HG03066 (cell line): Measurements from ENCODE around the gene PRIM1.
A peak's percentile ranks its signal among the peaks of the same experiment; 100 is the strongest.
"Not testable (repeated sequence)": the region's sequence is repeated elsewhere in the genome, so short reads cannot be mapped to it uniquely, and the experiment has no call there.

ENCODE experiments used
- ATAC-seq: cut with Tn5 transposase; IDR thresholded peaks from one replicate; pipeline ENCODE4 v1.9.1; 2021; ENCODE audit warnings: low read depth; ENCODE audit not compliant: unreplicated experiment

Gene PRIM1

GRCh38 chr12:56720731-56721151 is 31.4 kb downstream of the PRIM1 start:
- no peak for ATAC-seq

- no peak for ATAC-seq
Measured at GRCh38 chr12:56719056-56719455, 33.1 kb downstream of the PRIM1 start.

GRCh38 chr12:56718636-56719035 is 33.5 kb downstream of the PRIM1 start:
- no peak for ATAC-seq

DNA sequence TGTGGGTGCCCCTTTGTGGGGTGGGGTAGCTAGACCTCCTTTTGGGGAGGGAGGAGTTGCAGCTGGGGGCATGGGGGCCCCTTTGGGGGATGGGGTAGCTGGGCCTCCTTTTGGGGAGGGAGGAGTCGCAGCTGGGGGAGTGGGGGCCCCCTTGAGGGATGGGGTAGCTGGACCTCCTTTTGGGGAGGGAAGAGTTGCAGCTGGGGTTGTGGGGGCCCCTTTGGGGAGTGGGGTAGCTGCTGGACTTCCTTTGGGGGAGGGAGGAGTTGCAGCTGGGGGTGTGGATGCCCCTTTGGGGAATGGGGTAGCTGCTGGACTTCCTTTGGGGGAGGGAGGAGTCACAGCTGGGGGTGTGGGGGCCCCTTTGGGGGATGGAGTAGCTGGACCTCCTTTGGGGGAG is 34.0 kb downstream of the PRIM1 start:
- ATAC-seq = no peak

DNA sequence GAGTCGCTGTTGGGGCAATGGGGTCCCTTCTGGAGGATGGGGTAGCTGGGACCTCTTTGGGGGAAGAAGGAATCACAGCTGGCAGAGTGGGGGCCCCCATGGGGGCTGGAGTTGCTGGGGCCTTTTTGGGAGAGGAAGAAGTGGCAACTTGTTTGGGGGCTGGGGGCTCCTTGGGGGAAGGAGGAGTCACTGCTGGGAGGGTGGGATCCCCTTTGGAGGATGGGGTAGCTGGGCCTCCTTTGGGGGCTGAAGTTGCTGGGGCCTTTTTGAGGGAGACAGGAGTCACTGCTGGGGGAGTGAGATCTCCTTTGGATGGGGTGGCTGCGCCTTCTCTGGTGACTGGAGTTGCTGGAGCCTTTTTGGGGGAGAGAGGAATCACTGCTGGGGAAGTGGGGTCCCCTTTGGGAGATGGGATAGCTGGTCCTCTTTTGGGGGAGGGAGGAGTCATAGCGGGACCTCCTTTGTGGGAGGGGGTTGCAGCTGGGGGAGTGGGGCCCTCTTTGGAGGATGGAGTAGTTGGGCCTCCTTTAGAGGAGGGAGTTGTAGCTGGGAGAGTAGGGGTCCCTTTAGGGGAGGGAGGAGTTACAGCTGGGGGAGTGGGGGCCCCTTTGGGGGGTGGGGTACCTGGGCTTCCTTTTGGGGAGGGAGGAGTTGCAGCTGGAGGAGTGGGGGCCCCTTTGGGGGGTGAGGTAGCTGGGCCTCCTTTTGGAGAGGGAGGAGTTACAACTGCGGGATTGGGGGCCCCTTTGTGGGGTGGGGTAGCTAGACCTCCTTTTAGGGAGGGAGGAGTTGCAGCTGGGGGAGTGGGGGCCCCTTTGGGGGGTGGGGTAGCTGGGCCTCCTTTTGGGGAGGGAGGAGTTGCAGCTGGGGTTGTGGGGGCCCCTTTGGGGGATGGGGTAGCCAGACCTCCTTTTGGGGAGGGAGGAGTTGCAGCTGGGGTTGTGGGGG is 34.9 kb downstream of the PRIM1 start:
- no peak for ATAC-seq

GRCh38 chr12:56716458-56716857 is 35.7 kb downstream of the PRIM1 start:
- no peak for ATAC-seq

DNA sequence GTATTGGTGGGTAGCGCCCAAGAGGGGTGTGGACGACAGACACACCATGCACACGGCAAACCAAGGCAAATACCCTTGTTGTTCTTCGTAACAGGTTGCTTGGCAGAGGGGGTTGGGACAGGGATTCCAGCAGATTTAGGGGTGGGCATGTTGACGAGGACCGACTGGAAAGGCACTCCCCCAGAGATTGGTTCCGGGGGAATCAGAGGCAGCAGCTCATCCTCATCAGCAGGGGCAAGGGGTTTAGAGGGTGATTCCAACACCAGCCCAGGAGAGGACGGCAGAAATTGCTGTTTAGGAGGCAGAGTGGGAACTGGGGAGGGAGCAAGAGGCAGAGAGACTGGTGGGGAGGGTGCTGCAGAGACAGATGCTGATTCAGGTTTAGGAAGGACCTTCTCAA is 36.3 kb downstream of the PRIM1 start:
- ATAC-seq = no peak

DNA sequence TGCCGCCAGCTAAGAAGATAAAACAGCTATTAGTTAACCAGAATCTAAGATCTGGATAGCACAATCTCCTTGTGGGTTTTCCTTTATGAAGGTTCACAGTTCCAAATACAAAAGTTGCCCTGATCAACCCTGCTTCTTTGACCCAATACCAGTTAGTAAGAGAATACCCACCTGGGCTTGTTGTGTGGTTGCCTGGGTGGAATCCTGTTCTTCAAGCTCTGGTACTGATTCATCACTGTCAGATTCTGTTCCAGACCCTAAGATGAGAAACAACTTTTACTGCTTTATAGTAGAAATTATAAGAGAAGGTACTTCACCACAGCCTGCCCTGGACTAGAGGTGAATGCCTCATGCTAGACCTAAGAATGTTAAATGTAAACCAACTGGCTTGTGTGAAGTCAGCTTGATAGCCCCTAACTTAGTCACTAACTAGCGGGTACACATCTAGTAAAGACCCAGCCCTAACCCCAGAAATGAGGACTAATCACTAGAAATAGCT is 37.6 kb downstream of the PRIM1 start:
- ATAC-seq = no peak

GRCh38 chr12:56713345-56713744 is 38.8 kb downstream of the PRIM1 start:
- ATAC-seq = no peak

GRCh38 chr12:56709759-56710376 is 42.3 kb downstream of the PRIM1 start:
- no peak for ATAC-seq

DNA sequence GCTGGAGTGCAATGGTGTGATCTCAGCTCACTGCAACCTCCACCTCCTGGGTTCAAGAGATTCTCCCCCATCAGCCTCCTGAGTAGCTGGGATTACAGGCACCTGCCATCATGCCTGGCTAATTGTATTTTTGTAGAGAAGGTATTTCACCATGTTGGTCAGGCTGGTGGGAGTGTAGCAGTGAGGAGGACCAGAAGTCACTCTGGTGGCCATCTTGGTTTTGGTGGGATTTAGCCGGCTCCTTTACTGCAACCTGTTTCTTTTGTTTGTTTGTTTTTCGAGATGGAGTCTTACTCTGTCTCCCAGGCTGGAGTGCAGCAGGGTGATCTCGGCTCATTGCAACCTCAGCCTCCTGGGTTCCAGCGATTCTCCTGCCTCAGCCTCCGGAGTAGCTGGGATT is 47.6 kb downstream of the PRIM1 start:
- ATAC-seq = not testable (repeated sequence)

GRCh38 chr12:56699020-56699661 is 53.0 kb downstream of the PRIM1 start:
- ATAC-seq = no peak

- ATAC-seq = no peak
Measured at GRCh38 chr12:56695327-56696101, 56.6 kb downstream of the PRIM1 start.

DNA sequence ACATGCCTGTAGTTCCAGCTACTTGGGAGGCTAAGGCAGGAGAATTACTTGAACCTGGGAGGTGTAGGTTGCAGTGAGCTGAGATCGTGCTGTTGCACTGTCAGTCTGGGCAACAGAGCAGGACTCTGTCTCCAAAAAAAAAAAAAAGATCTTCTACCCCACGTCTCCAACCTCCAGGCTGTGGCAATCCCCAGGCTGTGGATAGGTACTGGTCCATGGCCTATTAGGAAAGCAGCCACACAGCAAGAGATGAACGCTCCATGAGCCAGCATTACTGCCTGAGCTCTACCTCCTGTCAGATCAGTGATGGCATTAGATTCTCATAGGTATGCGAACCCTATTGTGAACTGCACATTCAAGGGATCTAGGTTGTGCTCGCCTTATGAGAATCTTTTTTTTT is 58.0 kb downstream of the PRIM1 start:
- no peak for ATAC-seq

- ATAC-seq = no peak
Measured at GRCh38 chr12:56688846-56689109, 63.3 kb downstream of the PRIM1 start.

- ATAC-seq = peak; percentile 60
Measured at GRCh38 chr12:56688129-56688845, 63.8 kb downstream of the PRIM1 start, which contains the start of gene PTGES3. Gene PTGES3, minus strand, starts transcription at chr12:56688284. Its CDS starts 285 bp downstream, at chr12:56687999.

DNA sequence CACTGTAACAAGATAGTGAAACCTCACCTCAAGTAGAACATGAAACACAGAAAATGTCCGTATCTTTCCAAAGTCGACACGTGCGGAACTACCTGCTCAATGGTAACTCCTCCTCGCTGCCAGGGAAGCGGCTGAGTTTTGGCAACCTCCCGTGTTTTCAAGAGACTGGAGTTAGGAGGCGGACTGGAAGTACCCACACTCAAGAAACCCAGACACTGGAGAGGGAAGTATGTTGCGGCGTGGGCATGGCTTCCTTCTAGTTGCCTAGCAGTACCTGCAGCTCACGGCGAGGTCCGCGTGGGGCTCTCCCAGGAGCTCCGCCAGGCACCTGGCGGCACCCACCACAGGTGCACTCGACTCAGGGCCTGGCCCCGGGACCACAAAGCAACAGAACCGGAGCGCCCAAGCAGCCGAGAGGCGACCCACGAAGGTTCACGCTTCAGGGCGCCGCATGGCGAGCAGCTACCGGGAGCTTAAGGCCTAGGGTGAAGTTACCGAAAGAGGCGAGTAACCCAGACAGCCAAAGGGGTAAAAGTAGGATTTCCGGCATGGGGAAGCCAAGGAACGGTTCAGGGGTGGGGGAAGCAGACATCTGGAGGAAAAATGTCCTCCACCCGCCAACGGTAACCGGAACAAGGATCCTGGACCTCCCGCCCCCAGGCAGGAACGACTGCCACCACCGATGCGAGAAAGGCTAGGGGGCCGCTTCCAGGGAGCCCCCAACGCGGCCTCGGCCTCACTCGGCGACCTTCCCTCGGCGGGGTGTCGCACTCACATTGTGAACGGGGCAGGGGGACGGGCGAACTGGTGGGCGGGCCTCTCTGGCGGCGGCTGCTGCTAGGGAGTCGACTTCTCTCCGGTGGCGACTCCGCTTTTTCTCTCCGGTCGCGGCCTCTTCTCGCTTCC is 64.6 kb downstream of the PRIM1 start:
- peak; percentile 8 for ATAC-seq

DNA sequence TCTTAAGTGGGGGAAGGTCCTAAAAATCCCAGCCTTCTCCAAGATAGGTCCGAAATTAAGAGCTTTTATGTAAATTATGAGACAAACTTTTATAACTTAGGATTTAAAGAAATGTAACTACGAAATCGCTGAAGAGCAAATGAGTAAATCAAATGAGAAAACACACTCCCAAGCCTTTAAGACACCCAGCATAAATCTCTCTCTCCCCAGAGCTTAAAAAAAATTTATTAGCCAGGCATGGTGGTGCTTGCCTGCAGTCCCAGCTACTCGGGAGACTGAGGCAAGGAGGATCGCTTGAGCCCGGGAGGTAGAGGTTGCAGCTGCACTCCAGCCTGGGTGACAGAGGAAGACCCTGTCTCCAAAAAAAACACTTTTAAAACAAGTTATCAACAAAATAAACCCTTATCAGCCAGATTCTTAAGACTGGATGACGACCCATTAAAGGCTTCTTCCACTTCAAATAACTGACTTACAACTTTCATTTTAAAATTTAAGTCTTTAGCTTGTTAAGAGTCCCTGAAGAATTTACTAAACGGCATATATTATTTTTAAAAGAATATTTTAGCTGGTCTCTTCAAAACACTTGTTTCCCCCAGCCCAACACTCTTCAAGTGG is 67.3 kb downstream of the PRIM1 start:
- no peak for ATAC-seq

DNA sequence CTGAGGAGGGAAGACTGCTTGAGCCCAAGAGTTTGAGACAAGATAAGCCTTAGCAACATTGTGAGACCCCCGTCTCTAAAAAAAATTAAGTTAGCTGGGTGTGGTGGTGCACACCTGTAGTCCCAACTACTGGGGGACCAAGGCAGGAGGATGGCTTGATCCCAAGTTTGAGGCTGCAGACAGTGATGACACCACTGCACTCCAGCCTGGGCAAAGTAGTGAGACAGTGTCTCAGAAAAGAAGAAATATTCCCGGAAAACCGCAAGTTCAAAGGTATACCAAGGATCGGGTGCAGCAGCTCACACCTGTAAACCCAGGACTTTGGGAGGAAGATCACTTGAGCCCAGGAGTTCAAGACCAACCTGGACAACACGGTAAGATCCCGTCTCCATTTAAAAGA is 69.8 kb downstream of the PRIM1 start:
- ATAC-seq = no peak
